HepG2 (cell line): ENCODE measurements around the gene LSM14B. TPM values are rescaled to one million over a fixed set of nuclear protein-coding genes. Genes with fewer than 3 reads are reported as not detected.

ENCODE experiments used
- EHMT2 ChIP-seq: fragments of 200-600 bp; sonication (generic); IDR thresholded peaks from 2 replicates; pipeline ENCODE4 v1.7.0; 2017; ENCODE audit warnings: antibody characterized with exemption, low read depth, low read length, borderline replicate concordance
- FOXK1 ChIP-seq: sonication (generic); formaldehyde crosslinking; IDR thresholded peaks from 2 replicates; pipeline ENCODE4 v1.4.0; 2020; ENCODE audit warnings: low read depth, missing genetic modification reagents, borderline replicate concordance
- NFE2L2 ChIP-seq: fragments of 150-350 bp; IDR thresholded peaks from 2 replicates; pipeline ENCODE4 v1.6.1; 2014; ENCODE audit warnings: low read length
- PHB2 ChIP-seq: fragments of 450-650 bp; IDR thresholded peaks from 2 replicates; pipeline ENCODE4 v1.6.1; 2018; ENCODE audit not compliant: partially characterized antibody
- SMAD3 ChIP-seq: sonication (generic); formaldehyde crosslinking; IDR thresholded peaks from 2 replicates; pipeline ENCODE4 v1.4.0; 2020; ENCODE audit warnings: missing genetic modification reagents
- YY1 ChIP-seq: IDR thresholded peaks from 2 replicates; pipeline ENCODE4 v1.6.1; 2011; ENCODE audit warnings: low read length, low read depth, moderate library complexity, mild to moderate bottlenecking; ENCODE audit not compliant: insufficient read depth, insufficient replicate concordance
- ZBTB38 ChIP-seq: sonication (generic); formaldehyde crosslinking; IDR thresholded peaks from 2 replicates; pipeline ENCODE4 v1.5.1; 2020; ENCODE audit warnings: mild to moderate bottlenecking, missing genetic modification reagents
- ZNF383 ChIP-seq: sonication (generic); formaldehyde crosslinking; IDR thresholded peaks from 2 replicates; pipeline ENCODE4 v1.4.0; 2020; ENCODE audit warnings: missing genetic modification reagents, mild to moderate bottlenecking, borderline replicate concordance
- polyA plus RNA-seq, 8 experiments: library from polyadenylated mRNA; depleted of rRNA in 3 of 8; stranded (reverse) in 7 of 8; unstranded in 1 of 8; fragments of >200 nt; fragmentation: Illumina TruSeq in 4 of 8; extraction: Trizol in 4 of 8; gene quantifications; 2 replicates each; pipeline versions ENCODE4 v1.2.1 to v1.2.3, GENCODE V29; 2011 to 2016; ENCODE audit warnings: low read depth in 4 of 8, missing spikeins in 1 of 8, mixed read lengths in 1 of 8; ENCODE audit not compliant: insufficient read depth in 1 of 8
- total RNA-seq, 5 experiments: library from RNA; depleted of rRNA; stranded (reverse); fragments of >200 nt; fragmentation: Illumina TruSeq; extraction: Trizol; gene quantifications; 2 replicates each; pipeline ENCODE4 v1.2.3, GENCODE V29; 2016; ENCODE audit warnings: low read depth in 1 of 5
- TF ChIP-seq, protein P1 (sequence below): sonication (generic); formaldehyde crosslinking; IDR thresholded peaks from 2 replicates; pipeline ENCODE4 v1.5.0; 2020; ENCODE audit warnings: missing genetic modification reagents
- TF ChIP-seq, protein P2 (sequence below): IDR thresholded peaks from 2 replicates; pipeline ENCODE4 v1.6.1; 2016; ENCODE audit warnings: mild to moderate bottlenecking, missing biosample characterization, missing genetic modification reagents
- TF ChIP-seq, protein P3 (sequence below): sonication (generic); formaldehyde crosslinking; IDR thresholded peaks from 2 replicates; pipeline ENCODE4 v1.4.0; 2020; ENCODE audit warnings: missing genetic modification reagents, borderline replicate concordance
- TF ChIP-seq, protein P4 (sequence below): sonication (generic); formaldehyde crosslinking; IDR thresholded peaks from 2 replicates; pipeline ENCODE4 v1.5.1; 2020; ENCODE audit warnings: mild to moderate bottlenecking, moderate library complexity, missing genetic modification reagents
- TF ChIP-seq, protein P5 (sequence below): sonication (generic); formaldehyde crosslinking; conservative IDR thresholded peaks from 2 replicates; pipeline ENCODE4 v1.8.0; 2022; ENCODE audit warnings: low read depth, missing genetic modification reagents
- TF ChIP-seq, protein P6 (sequence below): conservative IDR thresholded peaks from 2 replicates; pipeline ENCODE4 v1.6.1; 2018; ENCODE audit warnings: missing genetic modification reagents
- TF ChIP-seq, protein P7 (sequence below): sonication (generic); formaldehyde crosslinking; IDR thresholded peaks from 2 replicates; pipeline ENCODE4 v1.4.0; 2020; ENCODE audit warnings: missing genetic modification reagents

The LSM14B gene
- total and polyA plus RNA-seq, 2 of the 13 experiments (the other 11 are each of a cell fraction or from before 2014, with no cell fraction given), result 43.3 to 79.2 TPM

DNA sequence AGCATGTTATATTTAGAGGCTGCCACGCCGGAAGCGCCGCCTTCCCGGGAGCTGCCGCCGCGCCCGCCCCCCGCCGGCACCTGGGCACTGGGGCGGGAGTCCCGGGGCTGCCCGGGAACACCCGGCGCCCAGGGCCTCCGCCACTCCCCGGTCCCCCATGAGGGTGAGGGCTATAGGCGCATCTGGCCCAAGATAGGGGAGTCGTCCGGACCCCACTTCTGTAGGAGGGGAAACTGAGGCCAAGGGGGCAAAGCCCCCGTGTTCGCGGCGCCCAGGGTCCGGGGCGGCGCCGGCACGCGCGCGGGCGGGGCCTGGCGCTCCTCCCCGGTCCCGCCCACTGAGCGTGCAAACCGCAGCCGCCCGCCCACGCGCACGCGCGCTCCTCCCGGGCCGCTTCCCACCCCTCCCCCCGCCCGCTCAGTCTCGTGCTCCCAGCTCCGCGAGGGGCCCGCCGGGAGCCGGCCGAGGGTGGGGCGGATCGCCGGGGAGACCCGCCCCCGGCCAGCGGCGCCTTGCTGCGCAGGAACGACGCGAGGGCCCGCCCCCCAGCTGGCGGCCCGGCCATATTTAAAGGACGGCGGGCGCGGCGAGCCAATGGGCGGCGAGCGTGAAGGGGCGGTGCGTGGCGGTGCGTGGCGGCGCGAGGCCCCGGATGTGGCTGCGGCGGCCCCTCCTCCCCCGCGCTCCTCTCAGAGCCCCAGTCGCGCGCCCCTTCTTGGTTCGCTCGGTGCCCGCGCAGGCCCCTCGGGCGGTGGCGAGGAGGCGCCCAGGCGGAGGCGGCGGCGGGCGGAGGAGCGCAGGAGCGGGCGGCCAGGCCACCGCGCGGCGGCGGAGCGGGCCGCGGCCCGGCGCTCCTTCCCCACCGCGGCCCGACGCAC lies at the start of gene LSM14B (continued):
- TF ChIP-seq, protein P1, sequence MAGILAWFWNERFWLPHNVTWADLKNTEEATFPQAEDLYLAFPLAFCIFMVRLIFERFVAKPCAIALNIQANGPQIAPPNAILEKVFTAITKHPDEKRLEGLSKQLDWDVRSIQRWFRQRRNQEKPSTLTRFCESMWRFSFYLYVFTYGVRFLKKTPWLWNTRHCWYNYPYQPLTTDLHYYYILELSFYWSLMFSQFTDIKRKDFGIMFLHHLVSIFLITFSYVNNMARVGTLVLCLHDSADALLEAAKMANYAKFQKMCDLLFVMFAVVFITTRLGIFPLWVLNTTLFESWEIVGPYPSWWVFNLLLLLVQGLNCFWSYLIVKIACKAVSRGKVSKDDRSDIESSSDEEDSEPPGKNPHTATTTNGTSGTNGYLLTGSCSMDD (CRISPR knock-in tag), result no peak
- TF ChIP-seq ZNF383 (CRISPR knock-in tag) (0 out of 2 replicates have a peak, but pooled peaks have one; percentile 68), ZBTB38 (CRISPR knock-in tag) (peak; percentile 16; the same call in 1 of the 2 replicates), FOXK1 (CRISPR knock-in tag) (no peak), SMAD3 (CRISPR knock-in tag) (0 out of 2 replicates have a peak, but pooled peaks have one; percentile 49), NFE2L2 (no peak), EHMT2 (no peak), PHB2 (no peak), YY1 (peak; percentile 91)
- TF ChIP-seq, protein P2, sequence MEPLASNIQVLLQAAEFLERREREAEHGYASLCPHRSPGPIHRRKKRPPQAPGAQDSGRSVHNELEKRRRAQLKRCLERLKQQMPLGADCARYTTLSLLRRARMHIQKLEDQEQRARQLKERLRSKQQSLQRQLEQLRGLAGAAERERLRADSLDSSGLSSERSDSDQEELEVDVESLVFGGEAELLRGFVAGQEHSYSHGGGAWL (CRISPR knock-in tag), result peak; percentile 39; the same call in 1 of the 2 replicates
- TF ChIP-seq, protein P3, sequence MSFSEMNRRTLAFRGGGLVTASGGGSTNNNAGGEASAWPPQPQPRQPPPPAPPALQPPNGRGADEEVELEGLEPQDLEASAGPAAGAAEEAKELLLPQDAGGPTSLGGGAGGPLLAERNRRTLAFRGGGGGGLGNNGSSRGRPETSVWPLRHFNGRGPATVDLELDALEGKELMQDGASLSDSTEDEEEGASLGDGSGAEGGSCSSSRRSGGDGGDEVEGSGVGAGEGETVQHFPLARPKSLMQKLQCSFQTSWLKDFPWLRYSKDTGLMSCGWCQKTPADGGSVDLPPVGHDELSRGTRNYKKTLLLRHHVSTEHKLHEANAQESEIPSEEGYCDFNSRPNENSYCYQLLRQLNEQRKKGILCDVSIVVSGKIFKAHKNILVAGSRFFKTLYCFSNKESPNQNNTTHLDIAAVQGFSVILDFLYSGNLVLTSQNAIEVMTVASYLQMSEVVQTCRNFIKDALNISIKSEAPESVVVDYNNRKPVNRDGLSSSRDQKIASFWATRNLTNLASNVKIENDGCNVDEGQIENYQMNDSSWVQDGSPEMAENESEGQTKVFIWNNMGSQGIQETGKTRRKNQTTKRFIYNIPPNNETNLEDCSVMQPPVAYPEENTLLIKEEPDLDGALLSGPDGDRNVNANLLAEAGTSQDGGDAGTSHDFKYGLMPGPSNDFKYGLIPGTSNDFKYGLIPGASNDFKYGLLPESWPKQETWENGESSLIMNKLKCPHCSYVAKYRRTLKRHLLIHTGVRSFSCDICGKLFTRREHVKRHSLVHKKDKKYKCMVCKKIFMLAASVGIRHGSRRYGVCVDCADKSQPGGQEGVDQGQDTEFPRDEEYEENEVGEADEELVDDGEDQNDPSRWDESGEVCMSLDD (CRISPR knock-in tag), result peak; percentile 68
- TF ChIP-seq, protein P4, sequence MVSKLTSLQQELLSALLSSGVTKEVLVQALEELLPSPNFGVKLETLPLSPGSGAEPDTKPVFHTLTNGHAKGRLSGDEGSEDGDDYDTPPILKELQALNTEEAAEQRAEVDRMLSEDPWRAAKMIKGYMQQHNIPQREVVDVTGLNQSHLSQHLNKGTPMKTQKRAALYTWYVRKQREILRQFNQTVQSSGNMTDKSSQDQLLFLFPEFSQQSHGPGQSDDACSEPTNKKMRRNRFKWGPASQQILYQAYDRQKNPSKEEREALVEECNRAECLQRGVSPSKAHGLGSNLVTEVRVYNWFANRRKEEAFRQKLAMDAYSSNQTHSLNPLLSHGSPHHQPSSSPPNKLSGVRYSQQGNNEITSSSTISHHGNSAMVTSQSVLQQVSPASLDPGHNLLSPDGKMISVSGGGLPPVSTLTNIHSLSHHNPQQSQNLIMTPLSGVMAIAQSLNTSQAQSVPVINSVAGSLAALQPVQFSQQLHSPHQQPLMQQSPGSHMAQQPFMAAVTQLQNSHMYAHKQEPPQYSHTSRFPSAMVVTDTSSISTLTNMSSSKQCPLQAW (CRISPR knock-in tag), result no peak; the same call in 1 of the 2 replicates
- TF ChIP-seq, protein P5, sequence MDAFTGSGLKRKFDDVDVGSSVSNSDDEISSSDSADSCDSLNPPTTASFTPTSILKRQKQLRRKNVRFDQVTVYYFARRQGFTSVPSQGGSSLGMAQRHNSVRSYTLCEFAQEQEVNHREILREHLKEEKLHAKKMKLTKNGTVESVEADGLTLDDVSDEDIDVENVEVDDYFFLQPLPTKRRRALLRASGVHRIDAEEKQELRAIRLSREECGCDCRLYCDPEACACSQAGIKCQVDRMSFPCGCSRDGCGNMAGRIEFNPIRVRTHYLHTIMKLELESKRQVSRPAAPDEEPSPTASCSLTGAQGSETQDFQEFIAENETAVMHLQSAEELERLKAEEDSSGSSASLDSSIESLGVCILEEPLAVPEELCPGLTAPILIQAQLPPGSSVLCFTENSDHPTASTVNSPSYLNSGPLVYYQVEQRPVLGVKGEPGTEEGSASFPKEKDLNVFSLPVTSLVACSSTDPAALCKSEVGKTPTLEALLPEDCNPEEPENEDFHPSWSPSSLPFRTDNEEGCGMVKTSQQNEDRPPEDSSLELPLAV, result peak; percentile 97; the same call in 1 of the 2 replicates
- TF ChIP-seq, protein P6, sequence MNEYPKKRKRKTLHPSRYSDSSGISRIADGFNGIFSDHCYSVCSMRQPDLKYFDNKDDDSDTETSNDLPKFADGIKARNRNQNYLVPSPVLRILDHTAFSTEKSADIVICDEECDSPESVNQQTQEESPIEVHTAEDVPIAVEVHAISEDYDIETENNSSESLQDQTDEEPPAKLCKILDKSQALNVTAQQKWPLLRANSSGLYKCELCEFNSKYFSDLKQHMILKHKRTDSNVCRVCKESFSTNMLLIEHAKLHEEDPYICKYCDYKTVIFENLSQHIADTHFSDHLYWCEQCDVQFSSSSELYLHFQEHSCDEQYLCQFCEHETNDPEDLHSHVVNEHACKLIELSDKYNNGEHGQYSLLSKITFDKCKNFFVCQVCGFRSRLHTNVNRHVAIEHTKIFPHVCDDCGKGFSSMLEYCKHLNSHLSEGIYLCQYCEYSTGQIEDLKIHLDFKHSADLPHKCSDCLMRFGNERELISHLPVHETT (CRISPR knock-in tag), result peak; percentile 77; the same call in 1 of the 2 replicates
- TF ChIP-seq, protein P7, sequence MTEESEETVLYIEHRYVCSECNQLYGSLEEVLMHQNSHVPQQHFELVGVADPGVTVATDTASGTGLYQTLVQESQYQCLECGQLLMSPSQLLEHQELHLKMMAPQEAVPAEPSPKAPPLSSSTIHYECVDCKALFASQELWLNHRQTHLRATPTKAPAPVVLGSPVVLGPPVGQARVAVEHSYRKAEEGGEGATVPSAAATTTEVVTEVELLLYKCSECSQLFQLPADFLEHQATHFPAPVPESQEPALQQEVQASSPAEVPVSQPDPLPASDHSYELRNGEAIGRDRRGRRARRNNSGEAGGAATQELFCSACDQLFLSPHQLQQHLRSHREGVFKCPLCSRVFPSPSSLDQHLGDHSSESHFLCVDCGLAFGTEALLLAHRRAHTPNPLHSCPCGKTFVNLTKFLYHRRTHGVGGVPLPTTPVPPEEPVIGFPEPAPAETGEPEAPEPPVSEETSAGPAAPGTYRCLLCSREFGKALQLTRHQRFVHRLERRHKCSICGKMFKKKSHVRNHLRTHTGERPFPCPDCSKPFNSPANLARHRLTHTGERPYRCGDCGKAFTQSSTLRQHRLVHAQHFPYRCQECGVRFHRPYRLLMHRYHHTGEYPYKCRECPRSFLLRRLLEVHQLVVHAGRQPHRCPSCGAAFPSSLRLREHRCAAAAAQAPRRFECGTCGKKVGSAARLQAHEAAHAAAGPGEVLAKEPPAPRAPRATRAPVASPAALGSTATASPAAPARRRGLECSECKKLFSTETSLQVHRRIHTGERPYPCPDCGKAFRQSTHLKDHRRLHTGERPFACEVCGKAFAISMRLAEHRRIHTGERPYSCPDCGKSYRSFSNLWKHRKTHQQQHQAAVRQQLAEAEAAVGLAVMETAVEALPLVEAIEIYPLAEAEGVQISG, result peak; percentile 63
